ENCODE measurements around the gene KSR2. TPM values are rescaled to one million over a fixed set of nuclear protein-coding genes. Genes with fewer than 3 reads are reported as not detected.
"Not testable (repeated sequence)": the region's sequence is repeated elsewhere in the genome, so short reads cannot be mapped to it uniquely, and the experiment has no call there.

The KSR2 gene
- polyA plus RNA-seq, 4 donors, result 0.75 to 1.0 (median 0.93) TPM

- DNase-seq (ENCODE audit: low read depth in 4 of 4, low spot score in 3 of 4), result no peak
These were observed 76.3 kb downstream of the KSR2 start for GRCh38 chr12:117892441-117892840.

- DNase-seq (ENCODE audit: low read depth in 4 of 4, low spot score in 3 of 4), result not testable (repeated sequence)
These were observed 77.5 kb downstream of the KSR2 start for GRCh38 chr12:117891265-117891664.

DNA sequence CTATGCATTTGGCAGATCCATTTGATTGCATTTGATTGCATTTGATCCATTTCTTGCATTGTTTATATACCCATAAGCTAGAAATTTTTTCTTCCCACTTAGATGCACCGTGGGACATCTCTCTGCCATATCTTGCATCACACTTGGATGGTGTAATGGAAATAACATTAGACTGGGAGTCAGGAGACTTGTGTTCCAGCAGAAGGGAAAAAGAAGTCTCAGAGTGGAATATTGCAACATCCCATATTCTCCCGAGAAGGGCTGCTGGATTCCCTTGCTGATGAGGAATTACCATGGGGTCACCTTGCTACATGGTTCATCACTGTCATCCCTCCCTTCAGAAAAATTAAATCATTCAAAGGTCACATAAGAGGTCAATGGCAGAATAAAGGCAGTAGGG is 78.1 kb downstream of the KSR2 start:
- DNase-seq (ENCODE audit: low read depth in 4 of 4, low spot score in 3 of 4), result no peak

DNA sequence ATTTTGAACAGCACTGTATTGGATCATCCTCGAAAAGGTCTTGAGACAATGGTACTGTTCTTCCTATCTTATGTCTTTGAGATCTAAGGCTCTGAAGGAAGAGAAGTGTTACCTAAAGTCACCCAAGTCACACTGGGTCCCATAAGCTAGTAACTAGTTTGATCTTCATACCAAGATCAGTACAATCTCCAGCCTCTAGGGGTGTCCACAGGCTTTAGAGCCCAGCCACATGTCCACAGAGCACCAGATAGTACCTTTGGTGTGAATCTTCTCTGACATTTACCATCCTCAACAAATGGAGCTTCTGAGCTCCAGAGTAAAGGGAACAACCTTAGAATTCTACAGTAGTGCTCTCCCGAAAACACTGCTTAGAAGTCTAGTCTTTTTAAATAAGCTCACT is 78.7 kb downstream of the KSR2 start:
- no peak for DNase-seq (ENCODE audit: low read depth in 4 of 4, low spot score in 3 of 4)

- DNase-seq (ENCODE audit: low read depth in 4 of 4, low spot score in 3 of 4), result no peak
These were observed 79.7 kb downstream of the KSR2 start for GRCh38 chr12:117889098-117889497.

GRCh38 chr12:117885211-117885610 is 83.6 kb downstream of the KSR2 start:
- DNase-seq (ENCODE audit: low read depth in 4 of 4, low spot score in 3 of 4), result no peak

DNA sequence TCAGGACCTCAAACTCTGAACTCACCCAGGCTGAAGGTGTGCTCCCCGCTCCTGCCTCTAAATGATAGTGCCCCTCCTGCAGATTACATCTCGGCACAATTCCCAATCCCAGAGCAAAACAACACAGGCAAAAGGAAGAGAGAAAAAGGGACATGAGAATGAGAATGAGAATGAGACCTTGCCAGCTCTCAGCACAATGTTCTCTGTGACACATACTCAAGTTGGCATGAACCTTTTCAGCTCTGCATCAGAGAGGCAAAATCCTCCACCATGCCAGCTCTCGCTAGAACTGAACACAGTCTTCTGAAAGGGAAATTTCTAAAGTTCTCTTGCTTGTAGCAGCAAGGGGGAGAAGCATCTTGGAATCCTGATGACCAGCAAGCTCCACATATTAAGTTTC is 84.6 kb downstream of the KSR2 start:
- no peak for DNase-seq (ENCODE audit: low read depth in 4 of 4, low spot score in 3 of 4)

- DNase-seq (ENCODE audit: low read depth in 4 of 4, low spot score in 3 of 4), result no peak
These were observed 86.1 kb downstream of the KSR2 start for GRCh38 chr12:117882603-117883184.

- no peak for DNase-seq (ENCODE audit: low read depth in 4 of 4, low spot score in 3 of 4)
These were observed 86.6 kb downstream of the KSR2 start for GRCh38 chr12:117882181-117882580.

- no peak for DNase-seq (ENCODE audit: low read depth in 4 of 4, low spot score in 3 of 4)
These were observed 87.3 kb downstream of the KSR2 start for GRCh38 chr12:117881517-117881916.

DNA sequence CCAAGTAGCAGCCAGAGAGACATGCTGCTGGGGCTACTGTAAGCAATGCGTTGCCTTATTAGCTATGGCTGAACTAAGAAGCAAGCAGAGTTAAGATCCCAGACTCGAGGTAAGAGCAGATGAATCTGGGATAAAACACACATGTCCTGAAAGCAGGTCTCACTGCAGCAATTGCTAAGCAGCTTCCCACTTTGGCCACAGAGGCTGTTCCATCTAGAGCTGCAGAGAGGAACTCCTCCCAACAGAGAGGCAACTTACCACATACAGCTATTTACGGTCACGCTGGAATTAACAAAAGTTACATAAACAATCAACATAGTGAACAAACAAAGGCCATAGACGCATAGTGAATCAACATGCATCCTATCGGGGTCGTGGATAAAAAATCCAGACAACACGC is 90.2 kb downstream of the KSR2 start:
- DNase-seq (ENCODE audit: low read depth in 4 of 4, low spot score in 3 of 4), result no peak

- DNase-seq (ENCODE audit: low read depth in 4 of 4, low spot score in 3 of 4), result no peak
These were observed 92.4 kb downstream of the KSR2 start for GRCh38 chr12:117876436-117876816.

GRCh38 chr12:117875744-117876435 is 92.9 kb downstream of the KSR2 start:
- DNase-seq (ENCODE audit: low read depth in 4 of 4, low spot score in 3 of 4), result peak; percentile 23 to 55 (median 34)

- DNase-seq (ENCODE audit: low read depth in 4 of 4, low spot score in 3 of 4), result peak; percentile 39 to 60 (median 41)
These were observed 93.9 kb downstream of the KSR2 start for GRCh38 chr12:117874842-117875434.

DNA sequence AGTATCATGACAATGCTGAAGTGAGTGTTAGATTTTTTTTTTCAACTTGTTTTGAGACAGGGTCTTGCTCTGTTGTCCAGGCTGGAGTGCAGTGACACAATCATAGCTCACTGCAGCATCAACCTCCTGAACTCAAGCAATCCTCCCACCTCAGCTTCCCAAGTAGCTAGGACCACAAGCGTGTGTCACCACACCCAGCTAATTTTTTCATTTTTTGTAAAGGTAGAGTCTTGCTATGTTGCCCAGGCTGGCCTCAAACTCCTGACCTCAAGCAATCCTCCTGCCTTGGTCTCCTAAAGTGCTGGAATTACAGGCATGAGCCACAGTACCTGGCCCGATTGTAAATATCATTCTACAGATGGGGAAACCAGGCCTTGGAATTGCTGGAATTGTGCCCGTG is 94.6 kb downstream of the KSR2 start:
- not testable (repeated sequence) for DNase-seq (ENCODE audit: low read depth in 4 of 4, low spot score in 3 of 4)

GRCh38 chr12:117872546-117873169 is 96.1 kb downstream of the KSR2 start:
- DNase-seq (ENCODE audit: low read depth in 4 of 4, low spot score in 3 of 4), result no peak

- no peak for DNase-seq (ENCODE audit: low read depth in 4 of 4, low spot score in 3 of 4)
These were observed 99.2 kb downstream of the KSR2 start for GRCh38 chr12:117869551-117869950.

DNA sequence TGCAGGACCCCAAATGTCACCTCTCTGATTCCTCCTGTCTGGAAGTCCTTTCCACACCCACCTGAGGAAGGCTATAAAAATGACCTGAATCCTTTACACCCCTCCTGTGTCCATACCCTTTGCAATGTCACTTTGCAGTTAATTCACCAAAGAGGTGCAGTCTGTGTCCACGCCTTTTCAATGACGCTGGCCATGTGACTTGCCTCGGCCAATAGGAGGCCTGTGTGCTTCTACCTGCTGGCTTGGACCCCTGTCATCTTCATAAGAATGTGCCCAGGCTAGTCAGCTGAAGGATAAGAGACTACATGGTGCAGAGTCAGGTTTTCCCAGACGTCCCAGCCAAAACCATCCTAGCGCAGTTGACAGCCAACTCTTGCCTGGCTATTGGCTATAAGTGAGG is 101.4 kb downstream of the KSR2 start:
- DNase-seq (ENCODE audit: low read depth in 4 of 4, low spot score in 3 of 4), result no peak

DNA sequence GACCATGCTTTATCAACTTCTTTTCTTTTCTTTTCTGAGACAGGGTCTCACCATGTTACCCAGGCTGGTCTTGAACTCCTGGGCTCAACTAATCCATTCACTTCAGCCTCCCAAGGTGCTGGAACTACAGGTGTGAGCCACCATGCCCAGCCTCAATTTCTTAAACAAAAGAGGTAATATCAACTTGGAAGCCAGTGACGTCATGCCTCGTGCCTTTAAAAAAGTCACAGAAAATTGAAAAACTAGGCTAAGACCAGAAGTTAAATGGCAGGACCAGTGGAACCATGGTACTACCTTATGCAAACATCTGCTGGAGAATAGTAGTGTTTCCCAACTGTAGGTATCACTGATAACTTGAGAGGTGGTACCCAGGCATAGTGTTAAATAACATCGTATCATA is 103.3 kb downstream of the KSR2 start:
- DNase-seq (ENCODE audit: low read depth in 4 of 4, low spot score in 3 of 4), result no peak

DNA sequence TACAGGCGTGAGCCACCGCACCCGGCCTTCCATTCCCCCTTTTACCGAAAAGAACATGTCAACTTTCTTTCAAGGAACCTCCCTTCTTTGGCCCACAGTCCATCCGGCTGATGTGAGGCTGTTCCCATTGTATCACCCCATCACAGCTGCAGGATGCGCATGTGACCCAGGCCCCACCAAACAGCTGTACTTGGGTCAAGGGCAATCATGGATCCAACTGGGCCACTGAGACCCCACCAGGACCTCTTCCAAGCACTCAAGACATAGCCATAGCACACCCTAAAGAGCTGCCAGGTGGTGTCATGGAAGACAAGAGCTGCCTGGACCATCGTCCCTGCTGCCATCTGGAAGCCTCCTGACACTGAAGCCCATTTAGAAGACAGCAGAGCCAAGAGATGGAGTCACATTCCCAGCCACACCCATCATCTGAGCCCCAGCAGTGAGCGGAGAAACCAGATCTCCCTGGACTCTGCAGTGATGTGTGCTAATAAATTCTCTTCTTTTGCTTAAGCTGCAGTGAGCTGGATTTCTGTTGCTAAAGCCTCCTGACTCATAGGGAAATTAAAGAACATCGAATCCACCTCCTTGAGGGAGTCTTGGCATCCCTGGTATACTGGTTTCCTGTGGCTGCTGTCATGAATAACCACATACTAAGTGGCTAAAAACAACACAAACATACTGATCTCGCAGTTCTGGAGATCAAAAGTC is 105.6 kb downstream of the KSR2 start:
- no peak for DNase-seq (ENCODE audit: low read depth in 4 of 4, low spot score in 3 of 4)

- no peak for DNase-seq (ENCODE audit: low read depth in 4 of 4, low spot score in 3 of 4)
These were observed 107.1 kb downstream of the KSR2 start for GRCh38 chr12:117861691-117862090.

All from right renal pelvis (tissue), 4 donors.